AG09309 (cell line): ENCODE measurements around the gene TIAM1.

Experiments
- DNase-seq: peaks from one replicate; pipeline ENCODE4 v3.0.0-alpha.2; 2010; ENCODE audit warnings: low read depth
- H3K4me3 ChIP-seq: 2 replicates; pipeline ENCODE4 v1.5.1; 2011; ENCODE audit warnings: mild to moderate bottlenecking, low read depth, low read length, moderate library complexity; ENCODE audit not compliant: control insufficient read depth
- CTCF ChIP-seq: IDR thresholded peaks from 2 replicates; pipeline ENCODE4 v1.5.1; 2011; ENCODE audit warnings: mild to moderate bottlenecking, low read depth, low read length, inconsistent platforms; ENCODE audit not compliant: insufficient read depth, control insufficient read depth; ENCODE audit errors: missing control alignments

The TIAM1 gene

GRCh38 chr21:31257265-31257664, 86.8 kb downstream of the TIAM1 start:
- no peak for DNase-seq
- no peak for TF ChIP-seq CTCF
- no peak overlapping the region for H3K4me3 ChIP-seq

DNA sequence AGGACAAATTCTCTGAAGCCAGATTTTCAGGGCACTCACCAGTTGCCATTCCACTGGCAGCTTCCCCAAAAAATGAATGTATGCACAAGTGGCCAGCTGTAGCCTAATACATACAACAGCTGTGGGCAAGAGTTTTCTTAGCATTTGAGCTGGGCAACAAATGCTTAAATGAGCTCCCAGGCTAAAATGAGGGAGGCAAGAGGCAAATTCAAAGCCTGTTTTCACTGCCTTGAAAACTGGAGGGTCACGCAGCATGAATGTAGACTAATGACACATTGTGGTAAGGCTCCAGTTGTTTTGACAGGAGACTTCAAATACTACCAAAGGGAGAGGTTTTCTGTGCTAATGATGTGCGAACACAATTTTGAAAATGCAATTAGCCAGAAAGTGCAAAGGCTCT, 88.2 kb downstream of the TIAM1 start:
- DNase-seq: no peak
- TF ChIP-seq CTCF: no peak

DNA sequence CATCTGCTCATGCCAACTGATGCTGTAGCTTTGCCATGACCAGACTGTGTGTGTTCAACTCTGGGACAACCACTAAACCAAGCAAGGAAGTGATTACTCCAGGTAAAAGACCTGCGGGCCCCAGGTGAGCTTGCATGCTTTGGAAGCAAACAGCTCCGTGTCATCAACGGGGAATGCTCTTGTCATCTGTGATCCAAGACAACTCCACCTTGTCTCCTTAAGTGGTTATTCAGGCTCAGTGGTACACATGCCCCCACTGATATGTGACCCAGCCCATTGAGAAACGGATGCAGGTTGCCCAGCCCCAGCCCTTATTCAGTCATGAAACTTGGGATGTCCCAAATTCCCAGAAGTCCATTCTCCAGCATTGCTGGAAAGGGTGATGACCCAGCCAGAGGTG, 89.0 kb downstream of the TIAM1 start:
- TF ChIP-seq CTCF: no peak
- H3K4me3 ChIP-seq: no peak overlapping the region
- no peak for DNase-seq

More for the DNA sequence above, 88.2 kb downstream of the TIAM1 start:
- no peak overlapping the region for H3K4me3 ChIP-seq

DNA sequence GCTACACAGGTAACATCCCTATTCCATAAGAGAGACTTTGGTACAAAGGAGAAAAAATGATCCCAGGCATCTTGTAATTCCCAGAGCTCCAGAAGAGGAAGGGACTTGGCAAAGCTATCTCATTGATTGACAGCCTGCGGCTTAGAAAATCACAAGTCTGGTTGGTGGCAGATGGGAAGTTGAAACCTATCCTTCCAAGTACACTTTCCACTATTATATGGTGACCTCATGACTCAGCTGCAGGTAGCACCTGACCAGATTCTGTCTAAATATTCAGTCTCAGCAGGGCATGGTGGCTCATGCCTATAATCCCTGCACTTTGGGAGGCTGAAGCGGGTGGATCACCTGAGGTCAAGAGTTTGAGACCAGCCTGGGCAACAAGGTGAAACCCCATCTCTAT, 89.9 kb downstream of the TIAM1 start:
- DNase-seq: no peak
- H3K4me3 ChIP-seq: no peak overlapping the region
- no peak for TF ChIP-seq CTCF

DNA sequence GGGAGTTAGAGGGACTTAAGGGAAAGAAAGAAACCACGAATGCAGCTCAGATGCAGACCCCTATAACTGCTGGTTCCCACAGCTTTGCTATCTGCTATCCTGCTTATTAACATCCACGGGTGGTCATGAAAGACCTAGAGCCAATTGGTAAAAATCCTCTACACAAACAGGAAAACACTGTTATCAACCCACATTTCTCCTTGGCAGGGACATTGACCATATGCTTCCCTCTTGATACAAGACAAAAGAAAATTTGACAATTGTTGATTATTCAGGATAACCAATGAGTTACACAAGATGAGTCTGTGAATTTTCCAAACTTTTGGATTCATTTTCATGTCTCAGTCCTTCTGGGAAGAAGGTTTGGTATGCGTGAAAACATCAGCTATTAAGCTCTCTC, 90.4 kb downstream of the TIAM1 start:
- no peak for TF ChIP-seq CTCF
- no peak overlapping the region for H3K4me3 ChIP-seq
- no peak for DNase-seq

- DNase-seq: no peak
- H3K4me3 ChIP-seq: no peak overlapping the region
- no peak for TF ChIP-seq CTCF
Observed at GRCh38 chr21:31252611-31253010, 91.5 kb downstream of the TIAM1 start.

DNA sequence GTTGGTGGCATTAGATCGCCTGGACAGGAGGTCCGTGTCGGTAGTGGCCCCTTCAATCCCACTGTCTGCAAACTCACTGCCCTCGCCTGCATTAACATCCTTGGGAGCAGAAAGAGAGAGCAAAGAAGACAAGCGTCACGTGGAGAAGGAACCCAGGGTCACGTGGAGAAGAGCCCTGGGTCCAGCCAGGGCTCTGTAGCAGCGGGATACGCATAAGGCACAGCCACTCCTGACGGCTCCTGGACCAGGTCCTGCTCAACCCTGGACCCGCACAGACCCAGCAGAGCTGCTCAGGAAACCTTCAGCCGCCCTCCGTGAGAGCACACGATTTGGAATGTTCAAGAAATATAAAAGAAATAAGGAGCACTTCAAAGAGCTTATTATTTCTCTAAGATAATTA, 92.0 kb downstream of the TIAM1 start:
- TF ChIP-seq CTCF: no peak
- no peak for DNase-seq
- H3K4me3 ChIP-seq: no peak overlapping the region
